ENCODE results near the gene C1QL1. TPM values are rescaled to one million over a fixed set of nuclear protein-coding genes. Genes with fewer than 3 reads are reported as not detected.

Gene C1QL1
- total and polyA plus RNA-seq, 4 experiments from 2014 or later: not detected

- H3K4me1 Mint-ChIP-seq: peaks cover 0 to 2% (median 0%) of the 10 kb centered on the region in 4 donors
- H3K4me1 ChIP-seq (ENCODE audit: insufficient read depth, low read length): no peaks in the 10 kb centered on the region
- H3K27me3 Mint-ChIP-seq: no peaks in the 10 kb centered on the region
- ChIA-PET CTCF (ENCODE audit: partially characterized antibody) (no interaction called here), POLR2A (ENCODE audit: partially characterized antibody) (no interaction called here)
- H3K4me3 ChIP-seq (ENCODE audit: low read length in 2 of 2): no peak overlapping the region
- H3K27ac Mint-ChIP-seq: peak overlapping the region in 2 of 7 donors; percentile 48 to 65
- H3K36me3 ChIP-seq (ENCODE audit: insufficient read depth, low read length): no peaks in the 10 kb centered on the region
- H3K9me3 Mint-ChIP-seq: peaks cover 0 to 3% (median 0%) of the 10 kb centered on the region in 8 donors
- no peak overlapping the region for H3K27ac ChIP-seq (ENCODE audit: low read depth, low read length)
- no peak for DNase-seq
- H3K27me3 ChIP-seq (ENCODE audit: insufficient read depth, low read length): no peaks in the 10 kb centered on the region
- intact Hi-C loops (cut with micrococcal nuclease): no loop called here
- no peaks in the 10 kb centered on the region for H3K36me3 Mint-ChIP-seq
- H3K4me3 Mint-ChIP-seq: no peak overlapping the region
- no peaks in the 10 kb centered on the region for H3K9me3 ChIP-seq (ENCODE audit: control insufficient read depth in 1 of 2, low read length in 2 of 2)
Measured at GRCh38 chr17:44935116-44935515, 33.0 kb downstream of the C1QL1 start.

GRCh38 chr17:44934745-44935105 is 33.4 kb downstream of the C1QL1 start:
- DNase-seq: no peak
- no peaks in the 10 kb centered on the region for H3K36me3 ChIP-seq (ENCODE audit: insufficient read depth, low read length)
- H3K4me1 ChIP-seq (ENCODE audit: insufficient read depth, low read length): no peaks in the 10 kb centered on the region
- Mint-ChIP-seq H3K9me3 (peaks cover 0 to 3% (median 0%) of the 10 kb centered on the region in 8 donors), H3K4me1 (peaks cover 0 to 2% (median 0%) of the 10 kb centered on the region in 4 donors), H3K27me3 (no peaks in the 10 kb centered on the region), H3K4me3 (no peak overlapping the region), H3K36me3 (no peaks in the 10 kb centered on the region), H3K27ac (peak overlapping the region in 1 of 7 donors; percentile 72)
- H3K4me3 ChIP-seq (ENCODE audit: low read length in 2 of 2): no peak overlapping the region
- CTCF ChIA-PET (ENCODE audit: partially characterized antibody): no interaction called here
- H3K9me3 ChIP-seq (ENCODE audit: control insufficient read depth in 1 of 2, low read length in 2 of 2): no peaks in the 10 kb centered on the region
- H3K27me3 ChIP-seq (ENCODE audit: insufficient read depth, low read length): no peaks in the 10 kb centered on the region
- no peak overlapping the region for H3K27ac ChIP-seq (ENCODE audit: low read depth, low read length)
- intact Hi-C loops (cut with micrococcal nuclease): no loop called here
- POLR2A ChIA-PET (ENCODE audit: partially characterized antibody): no interaction called here

- Histone ChIP-seq H3K4me1 (ENCODE audit: insufficient read depth, low read length) (no peaks in the 10 kb centered on the region), H3K4me3 (ENCODE audit: low read length in 2 of 2) (no peak overlapping the region), H3K27me3 (ENCODE audit: insufficient read depth, low read length) (no peaks in the 10 kb centered on the region), H3K9me3 (ENCODE audit: control insufficient read depth in 1 of 2, low read length in 2 of 2) (no peaks in the 10 kb centered on the region), H3K27ac (ENCODE audit: low read depth, low read length) (no peak overlapping the region), H3K36me3 (ENCODE audit: insufficient read depth, low read length) (no peaks in the 10 kb centered on the region)
- ChIA-PET POLR2A (ENCODE audit: partially characterized antibody) (no interaction called here), CTCF (ENCODE audit: partially characterized antibody) (no interaction called here)
- Mint-ChIP-seq H3K36me3 (no peaks in the 10 kb centered on the region), H3K27me3 (no peaks in the 10 kb centered on the region), H3K4me1 (no peaks in the 10 kb centered on the region), H3K27ac (peak overlapping the region in 3 of 7 donors; percentile 48 to 72 (median 55)), H3K4me3 (no peak overlapping the region), H3K9me3 (peaks cover 0 to 3% (median 0%) of the 10 kb centered on the region in 8 donors)
- intact Hi-C loops (cut with micrococcal nuclease): no loop called here
- DNase-seq: no peak
Measured at GRCh38 chr17:44933824-44934744, 34.0 kb downstream of the C1QL1 start.

GRCh38 chr17:44932787-44933097 is 35.4 kb downstream of the C1QL1 start:
- DNase-seq: no peak
- Histone ChIP-seq H3K4me3 (ENCODE audit: low read length in 2 of 2) (no peak overlapping the region), H3K9me3 (ENCODE audit: control insufficient read depth in 1 of 2, low read length in 2 of 2) (no peaks in the 10 kb centered on the region), H3K27ac (ENCODE audit: low read depth, low read length) (no peak overlapping the region), H3K27me3 (ENCODE audit: insufficient read depth, low read length) (no peaks in the 10 kb centered on the region), H3K36me3 (ENCODE audit: insufficient read depth, low read length) (no peaks in the 10 kb centered on the region), H3K4me1 (ENCODE audit: insufficient read depth, low read length) (no peaks in the 10 kb centered on the region)
- no peak overlapping the region for H3K27ac Mint-ChIP-seq
- H3K27me3 Mint-ChIP-seq: no peaks in the 10 kb centered on the region
- no peaks in the 10 kb centered on the region for H3K4me1 Mint-ChIP-seq
- POLR2A ChIA-PET (ENCODE audit: partially characterized antibody): no interaction called here
- no peaks in the 10 kb centered on the region for H3K9me3 Mint-ChIP-seq
- H3K36me3 Mint-ChIP-seq: no peaks in the 10 kb centered on the region
- CTCF ChIA-PET (ENCODE audit: partially characterized antibody): interaction anchor here (1.5 kb wide), 1 partner anchor 12 kb away, joined by 4 read pairs; no protein-coding TSS in a partner anchor
- H3K4me3 Mint-ChIP-seq: no peak overlapping the region
- intact Hi-C loops (cut with micrococcal nuclease): no loop called here

- H3K36me3 Mint-ChIP-seq: no peaks in the 10 kb centered on the region
- no peaks in the 10 kb centered on the region for H3K27me3 Mint-ChIP-seq
- Histone ChIP-seq H3K27me3 (ENCODE audit: insufficient read depth, low read length) (no peaks in the 10 kb centered on the region), H3K9me3 (ENCODE audit: control insufficient read depth in 1 of 2, low read length in 2 of 2) (no peaks in the 10 kb centered on the region), H3K27ac (ENCODE audit: low read depth, low read length) (no peak overlapping the region), H3K4me3 (ENCODE audit: low read length in 2 of 2) (no peak overlapping the region), H3K36me3 (ENCODE audit: insufficient read depth, low read length) (no peaks in the 10 kb centered on the region), H3K4me1 (ENCODE audit: insufficient read depth, low read length) (no peaks in the 10 kb centered on the region)
- POLR2A ChIA-PET (ENCODE audit: partially characterized antibody): no interaction called here
- no peaks in the 10 kb centered on the region for H3K9me3 Mint-ChIP-seq
- no peak for DNase-seq
- intact Hi-C loops (cut with micrococcal nuclease): no loop called here
- no peak overlapping the region for H3K4me3 Mint-ChIP-seq
- no peak overlapping the region for H3K27ac Mint-ChIP-seq
- H3K4me1 Mint-ChIP-seq: no peaks in the 10 kb centered on the region
- CTCF ChIA-PET (ENCODE audit: partially characterized antibody): interaction anchor here (1.0 to 1.5 kb wide), 2 partner anchors 12 to 90 kb away, joined by 3 to 4 read pairs; no protein-coding TSS in a partner anchor
Measured at GRCh38 chr17:44932096-44932786, 35.9 kb downstream of the C1QL1 start.

GRCh38 chr17:44931376-44931775 is 36.7 kb downstream of the C1QL1 start:
- H3K4me3 Mint-ChIP-seq: no peak overlapping the region
- Histone ChIP-seq H3K27me3 (ENCODE audit: insufficient read depth, low read length) (no peaks in the 10 kb centered on the region), H3K9me3 (ENCODE audit: control insufficient read depth in 1 of 2, low read length in 2 of 2) (no peaks in the 10 kb centered on the region), H3K36me3 (ENCODE audit: insufficient read depth, low read length) (no peaks in the 10 kb centered on the region), H3K4me3 (ENCODE audit: low read length in 2 of 2) (no peak overlapping the region), H3K27ac (ENCODE audit: low read depth, low read length) (no peak overlapping the region), H3K4me1 (ENCODE audit: insufficient read depth, low read length) (no peaks in the 10 kb centered on the region)
- CTCF ChIA-PET (ENCODE audit: partially characterized antibody): interaction anchor here (1.0 to 1.5 kb wide), 2 partner anchors 11 to 91 kb away, joined by 3 to 4 read pairs; no protein-coding TSS in a partner anchor
- no peak for DNase-seq
- H3K36me3 Mint-ChIP-seq: no peaks in the 10 kb centered on the region
- no peaks in the 10 kb centered on the region for H3K9me3 Mint-ChIP-seq
- intact Hi-C loops (cut with micrococcal nuclease): no loop called here
- no peaks in the 10 kb centered on the region for H3K27me3 Mint-ChIP-seq
- no peak overlapping the region for H3K27ac Mint-ChIP-seq
- POLR2A ChIA-PET (ENCODE audit: partially characterized antibody): no interaction called here
- no peaks in the 10 kb centered on the region for H3K4me1 Mint-ChIP-seq

- H3K36me3 ChIP-seq (ENCODE audit: insufficient read depth, low read length): no peaks in the 10 kb centered on the region
- CTCF ChIA-PET (ENCODE audit: partially characterized antibody): interaction anchor here (1.0 kb wide), 1 partner anchor 92 kb away, joined by 3 read pairs; no protein-coding TSS in a partner anchor
Measured at GRCh38 chr17:44930667-44931066, 37.4 kb downstream of the C1QL1 start.

More at GRCh38 chr17:44930667-44931066, 37.4 kb downstream of the C1QL1 start:
- Histone ChIP-seq H3K27me3 (ENCODE audit: insufficient read depth, low read length) (no peaks in the 10 kb centered on the region), H3K9me3 (ENCODE audit: control insufficient read depth in 1 of 2, low read length in 2 of 2) (no peaks in the 10 kb centered on the region), H3K4me1 (ENCODE audit: insufficient read depth, low read length) (no peaks in the 10 kb centered on the region), H3K4me3 (ENCODE audit: low read length in 2 of 2) (no peak overlapping the region), H3K27ac (ENCODE audit: low read depth, low read length) (no peak overlapping the region)
- intact Hi-C loops (cut with micrococcal nuclease): no loop called here
- Mint-ChIP-seq H3K27ac (no peak overlapping the region), H3K4me3 (no peak overlapping the region), H3K4me1 (no peaks in the 10 kb centered on the region), H3K36me3 (no peaks in the 10 kb centered on the region), H3K27me3 (no peaks in the 10 kb centered on the region), H3K9me3 (no peaks in the 10 kb centered on the region)
- POLR2A ChIA-PET (ENCODE audit: partially characterized antibody): no interaction called here
- no peak for DNase-seq
